ENCODE results near the gene HOXA4. TPM values are rescaled to one million over a fixed set of nuclear protein-coding genes. Genes with fewer than 3 reads are reported as not detected.

Gene HOXA4
- polyA plus RNA-seq, 1 donor = 24.6 TPM

DNA sequence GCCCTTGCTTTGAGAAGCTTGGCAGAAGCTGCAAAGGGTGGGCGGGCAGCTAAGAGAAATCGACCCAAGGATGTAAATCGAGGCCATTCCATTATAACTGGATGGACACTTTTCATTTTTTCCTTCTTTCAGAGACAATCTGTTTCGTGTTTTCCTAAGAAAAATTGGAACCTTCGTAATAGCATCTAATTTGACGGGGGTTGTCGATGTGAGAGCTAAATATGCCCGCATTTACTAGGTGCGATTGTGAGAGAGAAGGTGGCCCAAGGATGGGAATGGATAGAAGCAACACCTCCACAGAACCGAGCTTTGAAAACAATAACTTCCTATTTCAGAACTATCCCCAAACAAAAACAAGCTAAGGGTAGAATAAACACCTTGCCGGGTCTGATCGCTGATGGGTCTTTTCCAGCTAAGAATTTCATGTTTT lies 848 bp upstream of the HOXA4 start:
- no peak for DNase-seq

DNA sequence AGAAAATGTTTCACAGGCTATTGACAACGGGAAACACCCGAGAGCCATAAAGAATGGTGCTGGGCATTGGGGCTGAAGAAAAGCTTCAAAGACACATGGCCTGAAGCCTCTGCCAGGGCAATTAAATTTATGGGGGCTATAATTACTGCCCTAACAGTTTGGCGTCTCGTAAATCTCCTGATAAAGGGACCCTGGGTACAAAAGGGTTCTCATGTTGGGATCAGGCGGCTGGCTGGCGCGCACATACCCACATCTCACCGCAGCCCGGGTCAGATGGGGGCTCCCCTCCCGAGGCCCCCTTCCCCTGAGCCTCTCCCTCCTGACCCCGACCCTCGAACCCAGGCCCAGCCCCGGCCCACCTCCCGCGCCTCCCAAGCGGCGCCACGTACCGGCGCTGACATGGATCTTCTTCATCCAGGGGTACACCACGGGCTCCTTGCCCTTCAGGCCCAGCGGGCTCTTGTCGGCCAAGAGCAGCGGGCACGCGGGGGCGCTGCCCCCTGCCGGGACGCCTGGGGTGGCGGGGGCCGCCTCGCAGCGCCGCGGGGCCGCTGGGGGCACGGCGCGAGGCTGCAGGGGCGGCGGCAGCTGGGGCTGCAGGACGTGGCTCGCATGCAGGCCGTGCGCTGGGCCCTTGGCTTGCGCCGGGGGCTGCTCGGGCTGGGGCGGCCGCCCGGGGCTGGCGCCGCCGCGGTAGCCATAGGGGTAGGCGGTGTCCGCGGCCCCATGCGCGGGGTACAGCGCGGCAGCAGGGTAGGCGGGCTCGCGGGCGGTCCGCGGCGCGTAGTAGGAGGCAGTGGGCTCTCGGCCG lies 623 bp downstream of the HOXA4 start:
- no peak for DNase-seq

GRCh38 chr7:27128776-27129728 lies 1.5 kb downstream of the HOXA4 start:
- no peak for DNase-seq

- no peak for DNase-seq
Measured at GRCh38 chr7:27128034-27128433, 2.5 kb downstream of the HOXA4 start.

DNA sequence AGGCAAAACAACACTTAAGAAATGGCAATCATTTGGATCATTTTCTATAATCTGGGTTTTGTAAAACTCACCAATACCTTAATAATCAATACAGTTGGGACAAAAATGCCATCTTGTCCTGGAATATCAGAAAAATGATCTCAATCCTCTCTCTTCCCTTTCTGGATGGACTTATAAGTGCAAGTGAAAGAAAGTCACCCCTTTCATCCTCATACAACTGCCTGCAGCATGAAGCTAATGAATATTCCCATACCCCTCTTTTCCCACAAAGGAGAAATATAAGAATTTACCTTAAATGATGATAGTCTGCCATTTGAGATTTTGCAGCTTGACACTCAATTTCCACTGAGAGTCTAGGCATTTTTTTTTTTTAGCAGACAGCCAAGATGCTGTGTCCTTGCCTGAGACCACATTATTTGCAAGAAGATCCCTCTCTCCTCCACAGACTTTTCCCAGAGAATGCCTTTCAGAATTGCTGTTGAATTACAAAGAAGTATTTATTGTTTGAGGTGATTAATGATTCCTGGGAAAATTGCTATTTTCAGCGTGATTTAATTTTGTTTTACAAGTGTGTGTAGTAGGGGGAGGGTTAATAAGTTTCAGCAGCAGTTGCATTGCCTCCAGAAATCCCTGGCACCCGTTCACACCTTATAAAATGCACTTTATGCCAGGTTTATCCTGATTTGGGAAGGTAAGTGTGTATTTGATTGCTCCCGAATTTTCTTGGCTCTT lies 3.8 kb downstream of the HOXA4 start:
- DNase-seq = no peak

DNA sequence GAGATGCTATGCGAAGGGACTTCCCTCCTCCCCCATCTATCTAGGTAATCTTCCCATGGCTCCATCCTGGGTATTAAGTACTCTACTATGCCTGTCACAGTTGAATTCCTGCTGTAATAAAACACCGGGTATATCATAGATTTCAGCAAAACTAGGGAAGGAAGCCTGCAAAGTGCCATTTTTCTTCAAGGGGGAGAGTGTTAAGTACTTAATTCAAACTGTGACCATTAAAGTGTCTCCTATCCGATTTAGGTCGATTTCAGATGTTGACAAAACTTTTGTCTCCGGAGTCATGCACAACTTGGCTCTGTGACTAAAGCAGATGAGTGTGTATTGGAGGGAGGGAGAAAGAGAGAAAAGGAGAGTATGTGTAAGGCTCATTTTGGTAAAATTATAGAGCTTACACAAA lies 4.6 kb downstream of the HOXA4 start:
- DNase-seq = no peak

- no peak for DNase-seq
Measured at GRCh38 chr7:27124902-27125689, 5.5 kb downstream of the HOXA4 start.

DNA sequence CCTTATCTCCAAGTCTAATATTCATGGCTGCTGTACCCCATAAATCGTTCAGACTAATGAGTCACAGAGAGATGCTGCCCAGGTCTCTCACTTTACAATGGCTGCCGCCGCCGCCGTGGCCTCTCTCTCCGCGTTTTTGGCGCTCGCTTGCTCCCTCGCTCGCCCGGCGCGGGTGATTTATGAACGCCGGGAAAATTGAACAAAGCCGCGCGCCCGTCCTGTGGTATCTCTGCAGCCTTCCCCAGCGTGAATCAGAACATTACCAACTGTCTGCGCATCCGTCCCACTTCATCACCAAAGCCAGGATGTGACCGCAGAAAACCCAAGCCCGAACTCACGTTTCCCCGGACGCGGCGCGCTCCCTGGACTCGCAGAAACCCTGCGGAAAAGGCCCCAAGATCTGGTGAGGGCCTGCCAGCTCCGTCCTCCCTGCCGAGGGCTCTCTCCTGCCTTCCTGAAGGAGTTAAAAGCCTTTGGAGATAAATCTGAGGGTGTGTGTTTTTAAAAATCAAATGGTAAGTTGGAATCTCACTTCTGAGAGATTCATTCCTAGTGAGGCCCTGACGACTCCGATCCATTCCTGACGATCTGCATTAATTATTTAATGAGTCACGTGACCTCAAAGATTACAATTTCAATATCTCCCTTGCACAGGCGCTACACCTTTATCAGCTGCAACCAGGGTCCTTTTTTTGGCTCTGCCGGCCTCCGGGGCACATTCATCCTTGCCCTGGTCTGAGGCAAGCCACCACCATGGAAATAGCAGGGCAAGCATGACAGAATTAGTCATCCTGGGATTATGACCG lies 6.3 kb downstream of the HOXA4 start:
- no peak for DNase-seq

- DNase-seq = no peak
Measured at GRCh38 chr7:27123477-27124053, 7.0 kb downstream of the HOXA4 start.

DNA sequence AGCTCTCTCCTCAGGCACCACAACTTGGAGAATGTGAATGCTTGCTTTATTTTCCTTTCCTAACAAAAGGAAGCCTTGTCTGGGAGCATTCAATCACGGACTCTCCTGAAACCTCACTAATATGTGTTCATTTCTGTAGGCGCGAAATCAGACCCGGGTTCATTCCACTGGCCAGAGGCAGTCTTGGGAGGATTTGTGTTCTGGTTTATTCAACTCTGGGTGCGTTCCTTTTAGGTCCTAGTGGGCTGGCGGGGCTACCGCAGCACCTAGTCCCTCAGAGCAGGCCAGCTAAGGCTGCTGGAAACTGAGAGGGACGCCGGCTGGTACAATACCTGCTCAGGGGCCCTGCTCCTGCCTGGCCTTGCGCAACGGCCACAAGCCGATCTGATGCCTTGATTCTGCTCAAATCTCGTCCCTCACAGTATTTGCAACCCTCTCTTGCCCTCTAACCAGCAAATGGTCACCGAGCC lies 7.5 kb downstream of the HOXA4 start:
- DNase-seq = no peak

DNA sequence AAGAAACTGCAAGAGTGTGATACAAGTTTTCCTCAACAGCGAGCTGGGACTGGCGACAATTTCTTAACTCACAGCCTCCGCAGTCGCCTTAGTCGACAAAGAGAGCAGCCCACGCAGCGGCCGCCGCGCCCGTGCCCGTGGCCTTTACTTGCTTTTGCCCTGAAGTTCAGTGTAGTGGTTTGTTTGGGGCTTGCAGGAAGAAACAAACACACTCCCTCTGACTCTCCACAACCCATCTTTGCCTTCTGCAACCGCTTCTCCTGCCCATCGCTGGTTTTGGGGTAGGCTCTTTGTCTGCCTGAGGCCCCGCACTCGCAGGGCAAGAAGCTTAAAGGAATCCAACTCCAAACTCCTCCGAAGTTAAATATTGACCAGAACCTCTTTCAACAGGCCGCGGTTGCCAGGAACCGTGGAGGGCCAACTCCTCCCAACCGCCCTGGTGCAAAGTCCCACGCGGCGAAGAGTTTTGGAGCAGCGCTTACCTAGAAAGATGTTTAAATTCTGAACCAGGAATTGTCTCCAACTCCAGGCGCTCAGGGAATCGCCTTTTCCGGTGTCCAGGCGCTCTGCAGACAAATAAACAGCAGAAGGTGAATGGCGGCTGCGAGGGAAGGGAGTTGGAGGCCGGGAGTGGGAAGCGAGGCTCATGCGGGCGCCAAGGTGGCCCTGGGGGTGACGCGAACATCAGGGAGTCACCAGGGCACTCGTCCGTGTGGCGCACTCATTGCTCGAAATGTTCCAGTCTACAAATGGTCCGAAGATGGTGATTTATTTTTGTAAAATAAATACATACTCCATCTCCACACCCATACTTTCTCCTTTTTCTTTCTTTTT lies 8.3 kb downstream of the HOXA4 start:
- no peak for DNase-seq

DNA sequence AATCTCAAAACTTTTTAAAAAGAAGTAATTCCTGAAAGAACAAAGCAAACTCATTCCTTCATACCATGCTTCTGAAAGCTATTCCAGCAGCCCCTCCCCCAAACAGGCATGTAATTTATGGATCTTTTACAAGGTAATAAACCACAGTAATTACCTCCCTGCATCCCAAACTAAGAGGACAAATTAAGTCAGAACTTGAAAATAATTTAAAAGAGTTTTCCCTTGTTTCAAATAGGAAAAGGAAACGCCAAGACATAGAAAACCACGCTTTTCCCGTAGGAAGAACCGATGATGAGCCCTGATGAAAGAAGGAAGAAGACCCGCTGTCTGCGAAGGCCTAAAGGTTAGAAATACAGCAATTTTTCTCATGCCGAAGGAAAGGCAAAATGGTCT lies 8.9 kb downstream of the HOXA4 start:
- DNase-seq = no peak

GRCh38 chr7:27119412-27119911 lies 11.1 kb downstream of the HOXA4 start:
- DNase-seq = no peak

DNA sequence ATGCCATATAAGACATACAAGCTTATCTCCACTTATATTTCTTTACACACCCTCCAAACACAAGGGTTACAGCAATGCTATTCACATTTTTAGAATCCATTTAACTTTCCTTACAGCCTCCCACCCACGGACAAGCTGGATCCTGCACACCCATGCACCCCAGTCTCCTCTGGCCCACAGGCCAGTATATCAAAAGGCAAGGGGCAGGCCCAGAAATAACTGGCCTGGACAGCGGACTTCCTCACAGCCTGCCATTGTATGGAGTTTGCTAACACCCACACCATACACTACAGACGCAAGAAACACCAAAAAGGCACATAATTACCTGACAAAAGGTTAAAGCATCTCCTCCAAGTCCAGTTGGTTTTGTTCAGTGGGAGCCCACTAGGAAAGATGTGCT lies 12.0 kb downstream of the HOXA4 start:
- DNase-seq = no peak

DNA sequence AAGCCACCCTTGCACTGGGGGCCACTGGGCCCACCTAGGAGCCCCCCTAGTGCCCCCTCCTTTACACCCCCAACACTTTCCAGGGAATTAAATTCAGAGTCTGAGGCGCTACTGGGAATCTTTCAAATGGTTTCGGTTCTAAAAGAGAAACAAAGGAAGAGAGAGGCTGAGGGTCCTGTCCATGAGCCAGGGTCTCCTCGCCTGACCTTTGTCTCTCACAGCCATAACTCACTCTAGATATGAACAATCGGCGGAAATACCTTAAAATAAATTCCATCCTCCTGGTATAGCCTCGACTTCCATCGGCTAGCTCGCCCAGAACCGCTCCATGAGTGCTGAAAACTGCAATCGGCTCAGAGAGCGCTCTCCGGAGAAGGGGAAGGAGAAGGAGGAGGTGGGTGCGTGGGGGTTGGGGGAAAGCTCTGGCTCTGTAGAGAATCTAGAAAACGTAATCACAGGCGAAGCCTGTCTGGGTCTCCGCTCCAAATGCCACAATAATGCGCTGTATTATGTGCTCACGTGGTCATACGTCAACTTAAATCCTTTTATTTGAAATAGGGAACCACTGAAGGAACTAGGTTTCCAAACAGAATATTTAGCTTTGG lies 12.6 kb downstream of the HOXA4 start:
- DNase-seq = no peak

- no peak for DNase-seq
Measured at GRCh38 chr7:27116962-27117886, 13.3 kb downstream of the HOXA4 start.

- DNase-seq = no peak
Measured at GRCh38 chr7:27116031-27116961, 14.3 kb downstream of the HOXA4 start.
